Mucosa of rectum (tissue), 2 donors: ENCODE measurements around the gene THSD4.

Source experiments
- H3K27ac ChIP-seq, 2 donors: one replicate each; pipeline ENCODE4 v1.7.0; 2013; ENCODE audit warnings: inconsistent platforms in 2 of 2, low read depth in 2 of 2, low read length in 2 of 2
- H3K27me3 ChIP-seq, 2 donors: one replicate each; pipeline ENCODE4 v1.7.0; 2013; ENCODE audit warnings: low read length in 2 of 2; ENCODE audit not compliant: control insufficient read depth in 2 of 2, insufficient read depth in 2 of 2
- H3K36me3 ChIP-seq, 2 donors: one replicate each; pipeline ENCODE4 v1.7.0; 2013; ENCODE audit warnings: low read length in 2 of 2; ENCODE audit not compliant: control insufficient read depth in 2 of 2, insufficient read depth in 2 of 2
- H3K4me1 ChIP-seq, 2 donors: one replicate each; pipeline ENCODE4 v1.7.0; 2013; ENCODE audit warnings: low read length in 2 of 2, mild to moderate bottlenecking in 1 of 2; ENCODE audit not compliant: control insufficient read depth in 2 of 2, insufficient read depth in 2 of 2
- H3K4me3 ChIP-seq, 2 donors: one replicate each; pipeline ENCODE4 v1.7.0; 2013; ENCODE audit warnings: low read length in 2 of 2
- H3K9ac ChIP-seq, 2 donors: one replicate each; pipeline ENCODE4 v1.7.0; 2013; ENCODE audit warnings: low read length in 2 of 2, low read depth in 1 of 2, mild to moderate bottlenecking in 1 of 2
- H3K9me3 ChIP-seq, 2 donors: one replicate each; pipeline ENCODE4 v1.7.0; 2013; ENCODE audit warnings: low read length in 2 of 2; ENCODE audit not compliant: control insufficient read depth in 2 of 2
- donor health status: healthy.
- donor health status: Normal muscosa, but diverticular disease.

Gene THSD4

DNA sequence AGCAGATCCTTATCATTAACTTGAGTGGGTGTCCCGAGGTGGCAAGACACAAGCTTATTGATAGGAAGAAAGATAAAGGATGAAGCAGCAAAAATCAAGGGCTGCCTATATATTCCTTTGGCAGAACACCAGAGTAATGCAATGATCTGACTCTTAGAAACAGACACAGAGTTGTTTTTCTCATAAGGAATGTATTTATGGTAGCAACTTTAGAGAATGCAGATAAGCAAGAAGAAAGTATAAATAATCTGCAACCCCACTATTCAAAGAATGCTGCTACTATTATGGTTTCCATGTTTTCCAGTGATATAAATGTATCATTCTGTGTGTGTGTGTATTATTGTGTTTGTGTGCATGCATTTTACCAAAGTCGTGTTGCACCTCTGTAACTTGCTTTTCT lies 208.3 kb downstream of the THSD4 start:
- Histone ChIP-seq H3K9me3 (no peaks in the 10 kb centered on the region), H3K36me3 (no peaks in the 10 kb centered on the region), H3K27me3 (no peaks in the 10 kb centered on the region), H3K4me1 (peaks cover 3 to 12% of the 10 kb centered on the region in 2 donors), H3K9ac (no peak overlapping the region), H3K4me3 (no peak overlapping the region), H3K27ac (no peak overlapping the region)

DNA sequence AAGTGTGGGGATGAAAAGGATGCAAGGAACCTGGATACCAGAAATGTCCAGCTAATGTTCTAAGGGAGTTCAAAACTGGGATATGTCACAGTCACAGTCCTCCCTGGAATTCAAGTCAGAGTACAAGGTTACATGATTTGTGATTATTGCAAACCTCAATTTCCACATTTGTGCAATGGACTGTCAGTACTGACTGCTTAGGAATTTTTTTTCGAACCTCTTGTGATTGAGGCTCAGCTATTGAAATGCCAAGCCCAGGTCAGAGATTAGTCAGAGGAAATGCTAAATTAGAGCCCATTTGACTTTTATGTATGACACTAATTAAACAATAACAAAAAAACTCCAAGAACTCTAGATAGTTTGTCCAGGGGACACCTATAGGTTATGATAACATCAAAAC lies 210.2 kb downstream of the THSD4 start:
- no peak overlapping the region for H3K4me3 ChIP-seq
- peaks cover 12 to 25% of the 10 kb centered on the region in 2 donors for H3K4me1 ChIP-seq
- H3K27ac ChIP-seq: peak overlapping the region in 1 of 2 donors; percentile 18
- H3K27me3 ChIP-seq: no peaks in the 10 kb centered on the region
- H3K36me3 ChIP-seq: no peaks in the 10 kb centered on the region
- no peak overlapping the region for H3K9ac ChIP-seq
- H3K9me3 ChIP-seq: no peaks in the 10 kb centered on the region

DNA sequence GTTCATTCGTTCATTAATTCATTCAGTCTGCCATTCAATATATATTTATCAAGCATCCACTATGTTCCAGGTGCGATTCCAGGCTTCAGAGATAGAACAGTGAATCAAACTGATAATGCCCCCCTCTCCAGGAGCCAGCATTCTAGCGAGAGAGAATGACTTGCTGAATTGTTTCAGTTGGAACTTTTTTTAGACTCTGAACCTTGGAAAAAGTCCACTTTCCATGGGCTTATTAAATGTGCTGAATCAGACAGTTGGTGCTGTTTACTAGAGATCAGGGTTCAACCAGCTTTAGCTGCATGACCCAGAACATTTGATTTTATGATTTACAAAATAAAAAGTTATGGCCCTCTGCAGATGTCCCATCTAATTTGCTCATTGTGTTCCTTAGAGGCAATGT lies 213.2 kb downstream of the THSD4 start:
- H3K36me3 ChIP-seq: no peaks in the 10 kb centered on the region
- H3K9me3 ChIP-seq: no peaks in the 10 kb centered on the region
- peak overlapping the region in 1 of 2 donors; percentile 57 for H3K9ac ChIP-seq
- H3K4me3 ChIP-seq: peak overlapping the region in 1 of 2 donors; percentile 5
- peaks cover 21 to 33% of the 10 kb centered on the region in 2 donors for H3K4me1 ChIP-seq
- no peaks in the 10 kb centered on the region for H3K27me3 ChIP-seq
- peak overlapping the region; percentile 79 to 87 for H3K27ac ChIP-seq

DNA sequence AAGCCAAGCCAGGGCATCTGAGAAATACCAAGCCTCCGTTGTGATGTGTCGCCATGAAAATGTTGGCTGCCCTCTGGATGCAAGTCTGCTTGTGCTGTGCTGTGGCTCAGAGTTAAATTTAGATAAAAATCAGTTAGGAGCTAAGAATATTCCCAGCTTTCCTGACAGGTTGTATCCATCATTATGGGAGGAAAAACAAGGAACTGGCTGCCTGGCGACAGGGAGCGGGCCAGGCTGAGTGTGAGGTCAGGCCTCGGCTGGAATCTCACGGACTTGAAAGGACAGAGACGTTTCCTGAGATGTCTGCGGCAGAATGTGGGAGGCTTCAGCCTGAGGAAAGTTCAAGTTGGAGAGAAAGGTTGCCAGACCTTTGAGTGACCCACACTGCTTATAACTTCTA lies 213.8 kb downstream of the THSD4 start:
- Histone ChIP-seq H3K27me3 (no peaks in the 10 kb centered on the region), H3K36me3 (no peaks in the 10 kb centered on the region), H3K4me3 (peak overlapping the region in 1 of 2 donors; percentile 29), H3K27ac (peak overlapping the region; percentile 79 to 87), H3K4me1 (peaks cover 21 to 33% of the 10 kb centered on the region in 2 donors), H3K9me3 (no peaks in the 10 kb centered on the region), H3K9ac (peak overlapping the region; percentile 56 to 57)

DNA sequence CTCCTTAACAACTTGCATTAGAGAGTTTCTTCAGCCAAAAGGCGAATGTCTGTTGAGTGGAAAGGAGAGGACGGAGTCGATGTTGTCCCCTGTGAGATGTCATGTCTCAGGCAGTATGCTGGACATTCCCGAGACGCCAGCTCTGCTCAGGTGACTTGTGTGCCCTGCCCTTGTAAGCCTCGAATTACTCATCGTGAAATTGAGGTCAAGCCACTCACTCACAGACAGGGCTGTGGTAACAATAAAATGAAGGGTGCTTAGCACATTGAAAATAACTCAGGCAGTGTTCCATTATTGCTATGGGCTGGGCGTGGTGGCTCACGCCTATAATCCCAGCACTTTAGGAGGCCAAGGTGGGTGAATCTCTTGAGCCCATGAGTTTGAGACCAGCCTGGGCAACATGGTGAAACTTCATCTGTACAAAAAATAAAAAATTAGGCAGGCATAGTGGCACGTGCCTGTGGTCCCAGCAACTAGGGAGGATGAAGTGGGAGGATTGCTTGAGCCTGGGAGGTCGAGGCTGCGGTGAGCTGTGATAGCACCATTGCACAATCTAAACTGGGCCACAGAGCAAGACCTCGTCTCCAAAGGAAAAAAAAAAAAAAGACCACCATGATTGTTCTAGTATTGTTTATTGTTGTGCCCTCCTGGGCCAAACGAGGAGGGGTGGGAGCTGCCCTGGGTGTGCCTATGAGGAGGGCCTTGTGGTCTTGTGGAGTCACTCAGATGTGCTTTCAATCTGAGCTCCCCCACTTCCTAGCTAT lies 214.4 kb downstream of the THSD4 start:
- Histone ChIP-seq H3K27me3 (no peaks in the 10 kb centered on the region), H3K9me3 (no peaks in the 10 kb centered on the region), H3K36me3 (no peaks in the 10 kb centered on the region), H3K4me3 (no peak overlapping the region), H3K9ac (peak overlapping the region; percentile 56 to 57), H3K27ac (peak overlapping the region; percentile 79 to 87), H3K4me1 (peaks cover 21 to 31% of the 10 kb centered on the region in 2 donors)

DNA sequence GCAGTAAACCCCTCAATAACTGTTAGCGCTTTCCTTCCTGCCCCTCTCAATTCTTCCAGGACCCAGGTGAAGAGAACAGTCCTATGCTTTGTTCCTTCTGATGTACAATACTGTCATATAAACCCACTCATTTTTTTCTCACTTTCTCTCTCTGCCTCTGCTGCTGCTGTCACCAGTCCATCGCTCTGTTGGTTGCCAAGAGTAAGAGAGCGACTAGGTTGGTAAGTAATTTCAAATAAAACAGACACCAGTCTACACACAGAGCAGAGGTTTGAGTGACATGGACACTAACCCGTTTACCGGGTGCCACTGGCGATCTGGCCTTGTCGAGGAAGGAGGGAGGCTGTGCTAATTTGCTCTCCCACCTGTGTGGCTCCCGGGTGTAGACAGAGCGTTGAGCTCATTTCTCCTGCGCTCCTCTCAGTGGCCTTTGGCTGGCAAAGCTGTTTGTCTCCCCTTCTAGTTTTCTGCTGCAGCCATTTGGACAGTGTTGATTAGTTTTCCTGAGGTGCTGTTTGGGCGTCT lies 215.4 kb downstream of the THSD4 start:
- Histone ChIP-seq H3K36me3 (no peaks in the 10 kb centered on the region), H3K27ac (peak overlapping the region in 1 of 2 donors; percentile 79), H3K9me3 (no peaks in the 10 kb centered on the region), H3K27me3 (no peaks in the 10 kb centered on the region), H3K4me3 (no peak overlapping the region), H3K4me1 (peaks cover 21 to 29% of the 10 kb centered on the region in 2 donors), H3K9ac (no peak overlapping the region)

- Histone ChIP-seq H3K27ac (no peak overlapping the region), H3K4me3 (no peak overlapping the region), H3K9ac (no peak overlapping the region), H3K9me3 (no peaks in the 10 kb centered on the region), H3K4me1 (peaks cover 21 to 29% of the 10 kb centered on the region in 2 donors), H3K27me3 (no peaks in the 10 kb centered on the region), H3K36me3 (no peaks in the 10 kb centered on the region)
Observed at GRCh38 chr15:71331173-71331572, 215.9 kb downstream of the THSD4 start.

GRCh38 chr15:71332431-71333004 lies 217.2 kb downstream of the THSD4 start:
- Histone ChIP-seq H3K4me3 (no peak overlapping the region), H3K9me3 (no peaks in the 10 kb centered on the region), H3K4me1 (peaks cover 21 to 29% of the 10 kb centered on the region in 2 donors), H3K9ac (no peak overlapping the region), H3K36me3 (no peaks in the 10 kb centered on the region), H3K27me3 (no peaks in the 10 kb centered on the region), H3K27ac (no peak overlapping the region)

DNA sequence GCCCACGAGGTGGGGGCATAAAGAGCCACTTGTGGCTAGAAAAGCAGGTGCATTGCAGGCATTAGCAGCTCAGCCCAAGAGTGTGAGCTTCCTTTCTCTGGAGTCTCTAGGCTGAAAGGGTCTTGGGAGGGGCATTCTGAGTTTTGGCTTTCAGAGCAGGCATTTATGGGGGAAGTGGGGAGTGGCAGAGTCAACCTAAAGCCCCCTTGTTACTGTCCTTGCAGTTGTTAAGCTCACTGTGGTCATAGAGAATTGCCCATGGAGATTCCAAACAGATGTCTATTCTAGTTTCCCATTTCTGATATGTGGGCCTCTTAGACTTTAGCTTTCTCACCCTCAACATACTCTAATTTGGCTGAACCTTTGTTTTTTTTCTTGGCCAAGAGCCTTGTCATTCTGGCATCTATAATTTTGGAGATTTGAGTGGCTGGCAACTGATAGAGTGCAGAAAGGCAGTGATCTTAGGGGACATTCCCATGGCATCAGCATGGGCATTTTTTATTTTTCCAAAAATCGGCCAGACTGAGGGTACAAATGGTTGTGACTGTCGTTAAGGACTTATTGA lies 217.9 kb downstream of the THSD4 start:
- H3K4me1 ChIP-seq: peaks cover 20 to 23% of the 10 kb centered on the region in 2 donors
- H3K9me3 ChIP-seq: no peaks in the 10 kb centered on the region
- no peak overlapping the region for H3K4me3 ChIP-seq
- no peaks in the 10 kb centered on the region for H3K27me3 ChIP-seq
- H3K27ac ChIP-seq: no peak overlapping the region
- H3K9ac ChIP-seq: no peak overlapping the region
- no peaks in the 10 kb centered on the region for H3K36me3 ChIP-seq

GRCh38 chr15:71333839-71334238 lies 218.6 kb downstream of the THSD4 start:
- Histone ChIP-seq H3K27me3 (no peaks in the 10 kb centered on the region), H3K36me3 (no peaks in the 10 kb centered on the region), H3K9me3 (no peaks in the 10 kb centered on the region), H3K9ac (no peak overlapping the region), H3K4me3 (no peak overlapping the region), H3K27ac (no peak overlapping the region), H3K4me1 (peaks cover 16 to 20% of the 10 kb centered on the region in 2 donors)
